Esophagus squamous epithelium (tissue), 5 donors: ENCODE measurements around the gene PMEPA1. TPM values are rescaled to one million over a fixed set of nuclear protein-coding genes. Genes with fewer than 3 reads are reported as not detected.

ENCODE experiments used
- DNase-seq: peaks from one replicate; lab custom pipeline; 2025; lab: John Stamatoyannopoulos, UW
- H3K27ac ChIP-seq, 4 donors: fragments of 200-600 bp; sonication (generic); one replicate each; pipeline ENCODE4 v1.5.1; 2016 to 2019; ENCODE audit warnings: mild to moderate bottlenecking in 1 of 4
- H3K27me3 ChIP-seq, 4 donors: fragments of 200-600 bp; sonication (generic); 1 replicate in 3 of 4; 2 replicates in 1 of 4; pipeline versions ENCODE4 v1.5.1 to v1.6.0; 2017 to 2021; ENCODE audit warnings: antibody characterized with exemption in 1 of 4
- H3K36me3 ChIP-seq, 3 donors: fragments of 200-600 bp; sonication (generic); one replicate each; pipeline ENCODE4 v1.5.1; 2016 to 2019
- H3K4me1 ChIP-seq, 3 donors: fragments of 200-600 bp; sonication (generic); one replicate each; pipeline ENCODE4 v1.5.1; 2017 to 2019
- H3K4me3 ChIP-seq, 4 donors: fragments of 200-600 bp; sonication (generic); 1 replicate in 3 of 4; 2 replicates in 1 of 4; pipeline ENCODE4 v1.5.1; 2016 to 2019; ENCODE audit warnings: mild to moderate bottlenecking in 2 of 4, moderate library complexity in 1 of 4
- H3K9me3 ChIP-seq, 3 donors: fragments of 200-600 bp; sonication (generic); one replicate each; pipeline ENCODE4 v1.5.1; 2016 to 2019
- CTCF ChIP-seq, 6 experiments: fragments of 450-650 bp in 4 of 6; fragments of 200-600 bp in 2 of 6; sonication (generic) in 2 of 6; IDR thresholded peaks; one replicate each; pipeline ENCODE4 v1.5.1; 2016 to 2019; ENCODE audit warnings: antibody characterized with exemption in 6 of 6, mild to moderate bottlenecking in 4 of 6, moderate library complexity in 4 of 6
- POLR2A ChIP-seq, 4 donors: fragments of 450-650 bp; IDR thresholded peaks; one replicate each; pipeline ENCODE4 v1.6.1; 2017; ENCODE audit warnings: antibody characterized with exemption in 4 of 4, mild to moderate bottlenecking in 4 of 4, moderate library complexity in 3 of 4
- WGBS, 2 donors: methylation state at CpG; one replicate each; pipeline ENCODE4 v1.1.5; 2018; 5-methylcytosine and 5-hydroxymethylcytosine counted together
- intact Hi-C: fragments of 100-400 bp; cut with DNase I; formaldehyde crosslinking; loops from one replicate; pipeline ENCODE4 v1.15.0; 2022
- total RNA-seq, 4 donors: library from RNA; depleted of rRNA; stranded (reverse); fragments of >200 nt; gene quantifications; one replicate each; pipeline ENCODE4 v1.1.0, GENCODE V29; 2016
- donor health status: DM: yes; HTN: yes; CAD: no.

The PMEPA1 gene
- total RNA-seq, 4 donors from 2014 or later: 0.95 to 4.6 (median 2.6) TPM

GRCh38 chr20:57748601-57749130, 38.9 kb upstream of the PMEPA1 start:
- 0 to 1% methylated on average over 13 to 18 of the region's 29 CpGs for WGBS, 2 donors
- Histone ChIP-seq H3K27ac (peak overlapping the region; percentile 51 to 84 (median 62)), H3K36me3 (no peaks in the 10 kb centered on the region), H3K9me3 (no peaks in the 10 kb centered on the region), H3K4me3 (peak overlapping the region; percentile 10 to 63 (median 32)), H3K4me1 (peaks cover 16 to 32% (median 18%) of the 10 kb centered on the region in 3 donors), H3K27me3 (peaks cover 0 to 25% (median 0%) of the 10 kb centered on the region in 4 donors)
- intact Hi-C loops: no loop called here
- no peak for DNase-seq
- TF ChIP-seq POLR2A (IDR thresholded peaks at IDR 0.05) (no peak), CTCF (IDR thresholded peaks at IDR 0.05) (no peak)

- Histone ChIP-seq H3K4me1 (peaks cover 16 to 32% (median 18%) of the 10 kb centered on the region in 3 donors), H3K36me3 (no peaks in the 10 kb centered on the region), H3K27me3 (peaks cover 0 to 24% (median 0%) of the 10 kb centered on the region in 4 donors), H3K4me3 (peak overlapping the region in 2 of 4 donors; percentile 32 to 63), H3K9me3 (no peaks in the 10 kb centered on the region), H3K27ac (peak overlapping the region in 3 of 4 donors; percentile 14 to 69 (median 51))
- TF ChIP-seq POLR2A (IDR thresholded peaks at IDR 0.05) (no peak), CTCF (IDR thresholded peaks at IDR 0.05) (no peak)
- WGBS, 2 donors: 19 to 46% methylated on average over 11 to 17 of the region's 18 CpGs
- intact Hi-C loops: loop anchor here (2.0 kb wide), 1 partner anchor 89 kb away; no protein-coding TSS in a partner anchor
- no peak for DNase-seq
These were observed 38.2 kb upstream of the PMEPA1 start for GRCh38 chr20:57747861-57748481.

GRCh38 chr20:57746832-57747404, 37.1 kb upstream of the PMEPA1 start:
- no peaks in the 10 kb centered on the region for H3K36me3 ChIP-seq
- 38 to 64% methylated on average over 4 to 6 of the region's 7 CpGs for WGBS, 2 donors

GRCh38 chr20:57746201-57746600, 36.4 kb upstream of the PMEPA1 start:
- Histone ChIP-seq H3K27me3 (peaks cover 0 to 17% (median 0%) of the 10 kb centered on the region in 4 donors), H3K27ac (no peak overlapping the region), H3K4me1 (peaks cover 16 to 32% (median 18%) of the 10 kb centered on the region in 3 donors), H3K36me3 (no peaks in the 10 kb centered on the region), H3K9me3 (no peaks in the 10 kb centered on the region), H3K4me3 (no peak overlapping the region)
- DNase-seq: no peak
- intact Hi-C loops: loop anchor here (2.0 kb wide), 1 partner anchor 87 kb away; no protein-coding TSS in a partner anchor
- TF ChIP-seq CTCF (IDR thresholded peaks at IDR 0.05) (no peak), POLR2A (IDR thresholded peaks at IDR 0.05) (no peak)
- 96 to 100% methylated on average over 2 to 6 of the region's 13 CpGs for WGBS, 2 donors

More at GRCh38 chr20:57746832-57747404, 37.1 kb upstream of the PMEPA1 start:
- Histone ChIP-seq H3K9me3 (no peaks in the 10 kb centered on the region), H3K27me3 (peaks cover 0 to 24% (median 0%) of the 10 kb centered on the region in 4 donors), H3K4me1 (peaks cover 16 to 32% (median 18%) of the 10 kb centered on the region in 3 donors), H3K4me3 (no peak overlapping the region), H3K27ac (no peak overlapping the region)
- TF ChIP-seq CTCF (IDR thresholded peaks at IDR 0.05): no peak
- no peak for TF ChIP-seq POLR2A (IDR thresholded peaks at IDR 0.05)
- DNase-seq: no peak
- intact Hi-C loops: loop anchor here (2.0 kb wide), 1 partner anchor 88 kb away; no protein-coding TSS in a partner anchor

GRCh38 chr20:57744206-57744605, 34.4 kb upstream of the PMEPA1 start:
- TF ChIP-seq POLR2A (IDR thresholded peaks at IDR 0.05) (no peak), CTCF (IDR thresholded peaks at IDR 0.05) (no peak)
- Histone ChIP-seq H3K27ac (no peak overlapping the region), H3K27me3 (peaks cover 0 to 11% (median 0%) of the 10 kb centered on the region in 4 donors), H3K4me1 (peaks cover 14 to 24% (median 14%) of the 10 kb centered on the region in 3 donors), H3K4me3 (no peak overlapping the region), H3K9me3 (no peaks in the 10 kb centered on the region), H3K36me3 (no peaks in the 10 kb centered on the region)
- DNase-seq: no peak
- intact Hi-C loops: no loop called here
- WGBS, 2 donors: 84 to 87% methylated on average over 6 of the region's 6 CpGs
